Neural crest cell (in vitro differentiated cells): Measurements from ENCODE around the gene GRM1. TPM values are rescaled to one million over a fixed set of nuclear protein-coding genes. Genes with fewer than 3 reads are reported as not detected.

Source experiments
- DNase-seq: peaks from one replicate; pipeline ENCODE4 v3.0.0; 2021; ENCODE audit warnings: low read depth, mixed read lengths, low spot score
- H3K27ac Mint-ChIP-seq: one replicate; pipeline ENCODE4 v1.8.0; 2021; ENCODE audit warnings: mild to moderate bottlenecking, mixed read lengths; ENCODE audit not compliant: unreplicated experiment
- H3K27me3 Mint-ChIP-seq: 2 replicates; pipeline ENCODE4 v1.8.0; 2021; ENCODE audit warnings: low read depth, mild to moderate bottlenecking, mixed read lengths
- H3K36me3 Mint-ChIP-seq: 2 replicates; pipeline ENCODE4 v1.8.0; 2021; ENCODE audit warnings: low read depth, mild to moderate bottlenecking, mixed read lengths
- H3K4me1 Mint-ChIP-seq: 2 replicates; pipeline ENCODE4 v1.8.0; 2021; ENCODE audit warnings: mixed read lengths
- H3K4me3 Mint-ChIP-seq: one replicate; pipeline ENCODE4 v1.8.0; 2021; ENCODE audit warnings: mild to moderate bottlenecking, mixed read lengths
- H3K9me3 Mint-ChIP-seq: 2 replicates; pipeline ENCODE4 v1.8.0; 2021; ENCODE audit warnings: mixed read lengths
- CTCF ChIP-seq: fragments of 200-600 bp; sonication (generic); conservative IDR thresholded peaks from 2 replicates; pipeline ENCODE4 v1.5.0; 2021; ENCODE audit warnings: antibody characterized with exemption, mild to moderate bottlenecking
- total RNA-seq: library from RNA; stranded (reverse); gene quantifications from 2 replicates; pipeline ENCODE4 v1.2.1, GENCODE V29; 2021

The GRM1 gene
- total RNA-seq, 1 donor from 2014 or later, result 0.63 TPM

- no peak overlapping the region for H3K4me3 Mint-ChIP-seq
- no peak for TF ChIP-seq CTCF
- no peaks in the 10 kb centered on the region for H3K4me1 Mint-ChIP-seq
- no peaks in the 10 kb centered on the region for H3K36me3 Mint-ChIP-seq
- no peaks in the 10 kb centered on the region for H3K27me3 Mint-ChIP-seq
- no peaks in the 10 kb centered on the region for H3K9me3 Mint-ChIP-seq
- H3K27ac Mint-ChIP-seq, result no peak overlapping the region
- DNase-seq, result no peak
These were observed 105.0 kb downstream of the GRM1 start for GRCh38 chr6:146133866-146134265.

GRCh38 chr6:146135167-146135566 is 106.3 kb downstream of the GRM1 start:
- no peak for DNase-seq
- no peak for TF ChIP-seq CTCF
- no peak overlapping the region for H3K27ac Mint-ChIP-seq
- no peaks in the 10 kb centered on the region for H3K9me3 Mint-ChIP-seq
- no peaks in the 10 kb centered on the region for H3K36me3 Mint-ChIP-seq
- H3K4me1 Mint-ChIP-seq, result no peaks in the 10 kb centered on the region
- no peaks in the 10 kb centered on the region for H3K27me3 Mint-ChIP-seq
- no peak overlapping the region for H3K4me3 Mint-ChIP-seq

GRCh38 chr6:146146836-146147235 is 118.0 kb downstream of the GRM1 start:
- H3K4me3 Mint-ChIP-seq, result no peak overlapping the region
- H3K27me3 Mint-ChIP-seq, result no peaks in the 10 kb centered on the region
- H3K27ac Mint-ChIP-seq, result no peak overlapping the region
- H3K9me3 Mint-ChIP-seq, result no peaks in the 10 kb centered on the region
- H3K36me3 Mint-ChIP-seq, result no peaks in the 10 kb centered on the region
- DNase-seq, result no peak
- H3K4me1 Mint-ChIP-seq, result no peaks in the 10 kb centered on the region
- no peak for TF ChIP-seq CTCF

- no peak overlapping the region for H3K4me3 Mint-ChIP-seq
- DNase-seq, result no peak
- H3K27me3 Mint-ChIP-seq, result peaks cover 10% of the 10 kb centered on the region
- H3K9me3 Mint-ChIP-seq, result no peaks in the 10 kb centered on the region
- H3K4me1 Mint-ChIP-seq, result peaks cover 5% of the 10 kb centered on the region
- no peak for TF ChIP-seq CTCF
- no peaks in the 10 kb centered on the region for H3K36me3 Mint-ChIP-seq
- no peak overlapping the region for H3K27ac Mint-ChIP-seq
These were observed 120.9 kb downstream of the GRM1 start for GRCh38 chr6:146149770-146150169.

- no peak for TF ChIP-seq CTCF
- Mint-ChIP-seq H3K9me3 (no peaks in the 10 kb centered on the region), H3K4me3 (no peak overlapping the region), H3K4me1 (peaks cover 5% of the 10 kb centered on the region), H3K36me3 (no peaks in the 10 kb centered on the region), H3K27me3 (peaks cover 10% of the 10 kb centered on the region), H3K27ac (no peak overlapping the region)
- no peak for DNase-seq
These were observed 124.3 kb downstream of the GRM1 start for GRCh38 chr6:146153040-146153758.
